ENCODE data around the gene LRRC47.

The LRRC47 gene

DNA sequence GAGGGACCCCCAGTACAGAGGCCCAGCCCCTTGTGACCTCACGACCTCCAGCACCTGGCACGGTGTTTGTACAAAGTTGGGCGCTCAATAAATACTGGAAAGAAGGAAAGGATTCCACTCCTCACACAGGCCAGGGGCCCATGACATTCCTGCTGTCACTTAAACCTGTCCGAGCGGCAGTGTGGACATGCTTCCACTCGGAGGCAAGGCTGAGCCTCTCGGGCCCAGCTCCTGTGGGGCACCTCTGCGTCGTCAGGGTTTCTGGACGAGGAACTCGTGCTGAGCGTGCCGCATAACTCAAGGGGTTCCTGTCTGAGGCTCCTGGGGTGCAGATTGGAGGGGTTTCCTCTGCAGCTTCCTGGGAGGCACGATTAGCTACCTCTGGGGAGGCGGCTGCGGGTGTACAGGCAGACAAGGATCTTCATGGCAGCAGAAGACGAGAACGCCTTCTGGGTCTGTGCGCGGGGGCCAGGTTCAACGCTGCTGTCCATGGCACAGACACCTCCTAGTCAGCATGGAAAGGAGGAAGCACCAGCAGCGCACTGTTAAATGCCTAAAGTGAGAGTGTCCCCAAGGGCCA is 27.4 kb downstream of the LRRC47 start:
- no peak overlapping the region for H3K27ac ChIP-seq
- no peak for TF ChIP-seq ZFX (IDR thresholded peaks at IDR 0.05; ENCODE audit: borderline replicate concordance)
- TF ChIP-seq, protein P1, sequence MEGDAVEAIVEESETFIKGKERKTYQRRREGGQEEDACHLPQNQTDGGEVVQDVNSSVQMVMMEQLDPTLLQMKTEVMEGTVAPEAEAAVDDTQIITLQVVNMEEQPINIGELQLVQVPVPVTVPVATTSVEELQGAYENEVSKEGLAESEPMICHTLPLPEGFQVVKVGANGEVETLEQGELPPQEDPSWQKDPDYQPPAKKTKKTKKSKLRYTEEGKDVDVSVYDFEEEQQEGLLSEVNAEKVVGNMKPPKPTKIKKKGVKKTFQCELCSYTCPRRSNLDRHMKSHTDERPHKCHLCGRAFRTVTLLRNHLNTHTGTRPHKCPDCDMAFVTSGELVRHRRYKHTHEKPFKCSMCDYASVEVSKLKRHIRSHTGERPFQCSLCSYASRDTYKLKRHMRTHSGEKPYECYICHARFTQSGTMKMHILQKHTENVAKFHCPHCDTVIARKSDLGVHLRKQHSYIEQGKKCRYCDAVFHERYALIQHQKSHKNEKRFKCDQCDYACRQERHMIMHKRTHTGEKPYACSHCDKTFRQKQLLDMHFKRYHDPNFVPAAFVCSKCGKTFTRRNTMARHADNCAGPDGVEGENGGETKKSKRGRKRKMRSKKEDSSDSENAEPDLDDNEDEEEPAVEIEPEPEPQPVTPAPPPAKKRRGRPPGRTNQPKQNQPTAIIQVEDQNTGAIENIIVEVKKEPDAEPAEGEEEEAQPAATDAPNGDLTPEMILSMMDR (IDR thresholded peaks at IDR 0.05) = no peak

DNA sequence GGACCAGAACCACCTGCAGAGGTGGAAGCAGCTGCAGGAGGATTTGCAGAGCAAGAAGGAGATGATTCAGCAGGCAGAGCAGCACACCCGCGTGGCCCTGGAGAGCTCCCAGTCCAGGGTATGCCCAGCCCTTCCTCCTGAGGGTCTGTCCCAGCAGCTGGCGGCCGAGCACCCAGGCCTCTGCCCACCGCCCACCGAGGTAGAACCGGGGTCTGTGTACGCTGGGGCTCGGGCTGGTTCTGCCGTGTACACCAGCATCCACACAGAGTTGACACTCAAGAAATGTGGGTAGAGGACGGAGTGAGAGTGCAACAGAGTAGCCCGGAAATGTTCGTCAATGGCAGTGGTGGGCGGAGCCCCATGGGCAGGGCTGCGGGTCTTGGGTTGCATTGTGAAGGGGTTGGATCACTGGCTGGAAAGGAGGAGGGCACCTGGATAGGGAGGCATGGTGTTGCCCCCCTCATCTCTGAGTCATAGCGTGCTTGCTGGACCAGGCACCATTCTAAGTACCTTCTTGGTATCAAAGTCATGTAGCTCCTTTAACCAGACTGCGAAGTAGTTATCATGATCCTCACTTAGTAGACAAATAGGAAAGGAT is 28.9 kb downstream of the LRRC47 start:
- TF ChIP-seq, protein P1 (IDR thresholded peaks at IDR 0.05) = no peak
- no peak for TF ChIP-seq ZFX (IDR thresholded peaks at IDR 0.05; ENCODE audit: borderline replicate concordance)
- H3K27ac ChIP-seq = no peak overlapping the region

DNA sequence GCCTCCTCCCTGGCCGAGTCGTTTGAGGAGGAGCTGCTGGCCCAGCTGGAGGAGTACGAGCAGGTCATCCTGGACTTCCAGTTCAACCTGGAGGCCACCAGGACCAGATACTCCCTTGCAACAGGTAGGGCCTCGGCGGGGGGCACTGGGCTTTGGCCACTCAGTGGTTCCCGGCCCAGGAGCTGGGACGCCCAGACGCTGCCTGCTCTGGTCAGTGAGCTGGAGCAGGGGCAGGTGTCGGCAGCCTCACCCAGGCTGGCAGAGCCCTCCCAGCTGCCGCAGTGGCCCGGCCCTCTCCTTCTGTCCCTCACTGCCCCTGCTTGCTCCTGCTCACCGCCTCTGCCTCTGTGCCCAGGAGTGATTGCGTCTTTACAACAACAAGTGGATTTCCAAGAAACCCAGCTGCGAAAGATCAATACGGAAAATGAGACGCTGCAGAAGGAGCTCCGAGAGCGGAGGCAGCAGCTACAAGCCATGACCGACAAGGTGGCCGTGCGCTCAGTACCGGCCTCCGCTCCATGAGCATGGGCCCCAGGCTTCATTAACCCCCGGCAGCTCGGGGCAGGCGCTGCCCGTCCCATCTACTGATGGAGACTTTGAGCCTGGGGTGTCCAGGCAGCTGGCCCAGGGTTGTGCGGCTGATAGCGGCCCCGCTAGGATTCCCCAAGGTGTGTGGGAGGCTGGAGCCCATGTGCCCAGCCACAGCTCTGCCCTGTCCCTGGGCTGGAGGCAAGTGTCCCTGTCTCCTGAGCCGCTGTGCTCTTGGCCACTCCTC is 32.8 kb downstream of the LRRC47 start:
- no peak for TF ChIP-seq ZFX (IDR thresholded peaks at IDR 0.05; ENCODE audit: borderline replicate concordance)
- TF ChIP-seq, protein P1 (IDR thresholded peaks at IDR 0.05) = no peak
- H3K27ac ChIP-seq = no peak overlapping the region

DNA sequence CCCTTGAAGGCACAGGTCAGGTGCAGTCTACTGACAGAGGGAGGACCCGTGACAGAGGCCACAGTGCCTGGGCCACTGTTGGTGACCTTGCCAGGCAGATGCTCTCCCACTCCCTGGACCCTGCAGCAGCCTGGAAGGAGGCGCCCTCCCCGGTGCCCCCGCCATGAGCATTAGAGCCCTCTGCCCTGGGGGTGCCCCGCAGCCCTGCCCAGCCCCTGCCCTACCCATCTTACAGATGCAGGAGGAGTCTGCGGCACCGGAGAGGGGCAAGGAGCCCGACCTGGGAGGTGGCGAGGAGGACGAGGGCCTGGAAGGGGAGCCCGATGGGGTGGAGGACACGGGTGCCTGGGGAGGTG is 33.4 kb downstream of the LRRC47 start:
- TF ChIP-seq ZFX (IDR thresholded peaks at IDR 0.05; ENCODE audit: borderline replicate concordance) = no peak
- TF ChIP-seq, protein P1 (IDR thresholded peaks at IDR 0.05) = no peak
- H3K27ac ChIP-seq = no peak overlapping the region

DNA sequence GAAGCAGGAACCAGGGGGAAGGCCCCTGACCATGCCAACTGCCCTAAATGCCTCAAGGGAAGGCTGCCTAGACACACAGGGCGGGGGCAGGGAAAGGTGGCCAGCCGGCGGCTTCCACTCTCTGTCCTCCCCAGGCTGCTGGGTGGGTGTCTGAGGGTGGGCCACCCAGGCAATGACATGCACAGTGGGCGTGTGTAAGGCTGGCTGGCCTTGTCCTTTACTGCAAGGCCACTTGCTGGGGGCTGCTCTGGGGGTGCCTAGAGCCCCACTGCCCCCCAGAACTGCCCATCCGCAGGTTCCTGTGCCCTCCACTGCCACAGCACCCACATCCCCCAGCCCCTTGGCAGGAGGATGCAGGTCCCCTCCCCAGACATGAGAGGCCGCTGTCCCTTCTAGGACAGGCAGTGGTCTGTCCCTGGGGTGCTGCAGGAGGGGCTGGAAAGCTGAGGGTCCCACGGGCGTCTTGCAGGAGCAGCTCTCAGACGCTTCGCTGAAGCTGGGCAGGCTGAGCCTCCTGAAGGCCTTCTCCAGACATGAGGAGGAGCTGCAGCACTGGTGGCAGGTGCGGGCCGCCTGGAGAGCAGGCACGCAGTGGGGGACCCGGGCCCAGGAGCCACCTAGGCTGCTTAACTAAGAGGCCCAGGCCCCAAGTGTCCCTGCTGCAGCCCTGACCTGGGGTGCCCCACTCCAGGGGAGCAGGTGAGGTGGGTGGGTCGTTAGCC is 34.0 kb downstream of the LRRC47 start:
- TF ChIP-seq, protein P1 (IDR thresholded peaks at IDR 0.05) = no peak
- no peak for TF ChIP-seq ZFX (IDR thresholded peaks at IDR 0.05; ENCODE audit: borderline replicate concordance)
- H3K27ac ChIP-seq = no peak overlapping the region

DNA sequence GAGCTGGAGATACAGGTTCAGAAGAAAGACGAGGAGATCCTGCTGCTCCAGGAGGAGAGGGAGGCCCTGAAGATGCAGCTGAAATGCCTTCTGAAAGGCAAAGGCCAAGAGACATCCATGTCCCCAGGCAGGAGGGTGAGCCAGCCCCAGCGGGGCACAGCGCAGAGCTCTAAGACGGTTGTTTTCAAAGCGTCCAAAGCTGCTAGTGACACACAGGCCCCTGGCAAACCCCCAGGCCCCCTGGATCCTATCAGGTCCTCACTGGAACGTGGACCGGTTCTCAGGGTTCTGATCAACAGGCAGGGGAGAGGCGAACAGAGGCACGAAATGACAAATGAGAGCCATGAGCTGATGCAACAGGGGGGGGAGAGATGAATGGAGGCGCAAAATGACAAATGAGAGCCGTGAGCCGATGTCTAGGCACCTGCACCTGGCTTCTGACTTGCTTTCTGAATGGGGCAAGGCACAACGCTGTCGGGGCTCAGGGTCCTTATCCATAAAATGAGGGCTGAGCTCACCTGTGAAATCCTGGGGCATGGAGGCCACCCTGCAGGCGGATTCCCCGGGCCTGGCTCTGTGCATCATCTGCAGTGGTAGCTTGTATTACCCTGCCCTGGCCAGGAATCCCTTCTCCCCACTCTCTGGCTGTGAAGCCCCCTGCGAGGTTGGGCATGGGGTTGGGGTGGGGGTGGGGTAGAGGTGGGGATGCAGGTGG is 34.8 kb downstream of the LRRC47 start:
- no peak overlapping the region for H3K27ac ChIP-seq
- TF ChIP-seq, protein P1 (IDR thresholded peaks at IDR 0.05) = no peak
- TF ChIP-seq ZFX (IDR thresholded peaks at IDR 0.05; ENCODE audit: borderline replicate concordance) = no peak

Measured in 22Rv1 (cell line).